ENCODE measurements around the gene RASA3.

DNA sequence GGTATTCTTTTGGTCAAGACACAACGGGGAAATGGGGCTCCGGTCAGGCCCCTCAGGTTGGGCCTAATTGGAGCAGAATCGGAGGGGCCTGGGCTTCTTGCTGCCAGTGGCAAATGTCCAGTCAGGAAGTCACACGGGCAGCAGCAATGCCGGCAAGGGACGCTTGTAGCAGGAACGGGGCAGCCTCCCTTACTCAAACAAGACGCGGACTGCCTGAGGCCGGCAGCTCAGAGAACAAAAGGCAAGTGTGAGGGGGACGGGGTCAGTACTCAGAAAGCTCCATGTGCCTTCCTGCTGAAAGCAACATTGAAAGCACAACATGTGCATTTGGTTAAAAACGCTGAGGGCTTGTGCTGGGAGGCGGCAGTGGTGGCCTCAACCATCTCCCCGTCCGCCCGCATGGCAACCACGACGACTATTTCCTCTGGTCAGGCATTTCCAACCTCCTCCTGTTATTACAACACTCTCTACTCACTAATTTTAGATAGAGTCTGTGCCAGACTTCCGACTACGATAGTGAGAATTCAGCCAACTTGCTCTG lies 20.5 kb upstream of the RASA3 start:
- TF ChIP-seq, protein P1, sequence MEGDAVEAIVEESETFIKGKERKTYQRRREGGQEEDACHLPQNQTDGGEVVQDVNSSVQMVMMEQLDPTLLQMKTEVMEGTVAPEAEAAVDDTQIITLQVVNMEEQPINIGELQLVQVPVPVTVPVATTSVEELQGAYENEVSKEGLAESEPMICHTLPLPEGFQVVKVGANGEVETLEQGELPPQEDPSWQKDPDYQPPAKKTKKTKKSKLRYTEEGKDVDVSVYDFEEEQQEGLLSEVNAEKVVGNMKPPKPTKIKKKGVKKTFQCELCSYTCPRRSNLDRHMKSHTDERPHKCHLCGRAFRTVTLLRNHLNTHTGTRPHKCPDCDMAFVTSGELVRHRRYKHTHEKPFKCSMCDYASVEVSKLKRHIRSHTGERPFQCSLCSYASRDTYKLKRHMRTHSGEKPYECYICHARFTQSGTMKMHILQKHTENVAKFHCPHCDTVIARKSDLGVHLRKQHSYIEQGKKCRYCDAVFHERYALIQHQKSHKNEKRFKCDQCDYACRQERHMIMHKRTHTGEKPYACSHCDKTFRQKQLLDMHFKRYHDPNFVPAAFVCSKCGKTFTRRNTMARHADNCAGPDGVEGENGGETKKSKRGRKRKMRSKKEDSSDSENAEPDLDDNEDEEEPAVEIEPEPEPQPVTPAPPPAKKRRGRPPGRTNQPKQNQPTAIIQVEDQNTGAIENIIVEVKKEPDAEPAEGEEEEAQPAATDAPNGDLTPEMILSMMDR (IDR thresholded peaks at IDR 0.05; ENCODE audit: insufficient read depth, low read length) = no peak
- TF ChIP-seq POLR2AphosphoS5 (IDR thresholded peaks at IDR 0.05; ENCODE audit: low read depth) = no peak
- TF ChIP-seq, protein P2, sequence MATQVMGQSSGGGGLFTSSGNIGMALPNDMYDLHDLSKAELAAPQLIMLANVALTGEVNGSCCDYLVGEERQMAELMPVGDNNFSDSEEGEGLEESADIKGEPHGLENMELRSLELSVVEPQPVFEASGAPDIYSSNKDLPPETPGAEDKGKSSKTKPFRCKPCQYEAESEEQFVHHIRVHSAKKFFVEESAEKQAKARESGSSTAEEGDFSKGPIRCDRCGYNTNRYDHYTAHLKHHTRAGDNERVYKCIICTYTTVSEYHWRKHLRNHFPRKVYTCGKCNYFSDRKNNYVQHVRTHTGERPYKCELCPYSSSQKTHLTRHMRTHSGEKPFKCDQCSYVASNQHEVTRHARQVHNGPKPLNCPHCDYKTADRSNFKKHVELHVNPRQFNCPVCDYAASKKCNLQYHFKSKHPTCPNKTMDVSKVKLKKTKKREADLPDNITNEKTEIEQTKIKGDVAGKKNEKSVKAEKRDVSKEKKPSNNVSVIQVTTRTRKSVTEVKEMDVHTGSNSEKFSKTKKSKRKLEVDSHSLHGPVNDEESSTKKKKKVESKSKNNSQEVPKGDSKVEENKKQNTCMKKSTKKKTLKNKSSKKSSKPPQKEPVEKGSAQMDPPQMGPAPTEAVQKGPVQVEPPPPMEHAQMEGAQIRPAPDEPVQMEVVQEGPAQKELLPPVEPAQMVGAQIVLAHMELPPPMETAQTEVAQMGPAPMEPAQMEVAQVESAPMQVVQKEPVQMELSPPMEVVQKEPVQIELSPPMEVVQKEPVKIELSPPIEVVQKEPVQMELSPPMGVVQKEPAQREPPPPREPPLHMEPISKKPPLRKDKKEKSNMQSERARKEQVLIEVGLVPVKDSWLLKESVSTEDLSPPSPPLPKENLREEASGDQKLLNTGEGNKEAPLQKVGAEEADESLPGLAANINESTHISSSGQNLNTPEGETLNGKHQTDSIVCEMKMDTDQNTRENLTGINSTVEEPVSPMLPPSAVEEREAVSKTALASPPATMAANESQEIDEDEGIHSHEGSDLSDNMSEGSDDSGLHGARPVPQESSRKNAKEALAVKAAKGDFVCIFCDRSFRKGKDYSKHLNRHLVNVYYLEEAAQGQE (IDR thresholded peaks at IDR 0.05; ENCODE audit: insufficient replicate concordance, low read depth) = no peak
- no peak for TF ChIP-seq GABPA (IDR thresholded peaks at IDR 0.05; ENCODE audit: low read depth)
